Measurements from ENCODE around the gene GZMH. TPM values are rescaled to one million over a fixed set of nuclear protein-coding genes. Genes with fewer than 3 reads are reported as not detected.
"Not testable (repeated sequence)": the region's sequence is repeated elsewhere in the genome, so short reads cannot be mapped to it uniquely, and the experiment has no call there.

GZMH gene, protein sequence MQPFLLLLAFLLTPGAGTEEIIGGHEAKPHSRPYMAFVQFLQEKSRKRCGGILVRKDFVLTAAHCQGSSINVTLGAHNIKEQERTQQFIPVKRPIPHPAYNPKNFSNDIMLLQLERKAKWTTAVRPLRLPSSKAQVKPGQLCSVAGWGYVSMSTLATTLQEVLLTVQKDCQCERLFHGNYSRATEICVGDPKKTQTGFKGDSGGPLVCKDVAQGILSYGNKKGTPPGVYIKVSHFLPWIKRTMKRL
- polyA plus RNA-seq = under 1 TPM in 2 of 4 donors, not detected in 2; 0.09 to 0.51 TPM
- long read RNA-seq, donor 1 = 0 reads
- long read RNA-seq, donor 2 = 0 reads
- long read RNA-seq, donor 3 = 0 reads
- long read RNA-seq, donor 4 = 0 reads
- long read RNA-seq, donor 5 = 0 reads
- long read RNA-seq, donor 6 = 0 reads
- long read RNA-seq, donor 7 = 0 reads
- long read RNA-seq, donor 8 = 0 reads
- long read RNA-seq, donor 9 = 0 reads
- long read RNA-seq, donor 10 = 0 reads

GRCh38 chr14:24609655-24610344 lies at the start of gene GZMH:
GZMH (minus strand) TSS chr14:24609685; CDS start chr14:24609613, 72 bp downstream.
- FAIRE-seq = no peak
- Histone ChIP-seq H3K4me1 (ENCODE audit: control insufficient read depth in 3 of 3, insufficient read depth in 2 of 3, low read depth in 1 of 3, low read length in 2 of 3) (peaks cover 0 to 14% (median 2%) of the 10 kb centered on the region in 3 donors), H3K36me3 (ENCODE audit: control insufficient read depth in 3 of 3, insufficient read depth in 2 of 3, low read depth in 1 of 3, low read length in 3 of 3) (no peaks in the 10 kb centered on the region), H3K4me3 (ENCODE audit: low read depth in 1 of 3, low read length in 3 of 3) (no peak within 1 kb of the TSS), H3K9me3 (ENCODE audit: control insufficient read depth in 2 of 2, insufficient read depth in 1 of 2, low read depth in 1 of 2, low read length in 1 of 2) (peaks cover 0 to 2% of the 10 kb centered on the region in 2 donors), H3K27me3 (ENCODE audit: control insufficient read depth in 3 of 3, insufficient read depth in 3 of 3, low read length in 3 of 3) (no peaks in the 10 kb centered on the region), H3K27ac (ENCODE audit: low read depth in 1 of 3, low read length in 2 of 3) (peak within 1 kb of the TSS in 1 of 3 donors; percentile 12)
- DNase-seq = peak in 1 of 2 donors; percentile 20
- WGBS, 3 donors = 76 to 94% (median 77%) methylated on average over 2 of the region's 2 CpGs

- H3K27ac ChIP-seq (ENCODE audit: low read depth in 1 of 3, low read length in 2 of 3); H3K27me3 ChIP-seq (ENCODE audit: control insufficient read depth in 3 of 3, insufficient read depth in 3 of 3, low read length in 3 of 3); H3K4me3 ChIP-seq (ENCODE audit: low read depth in 1 of 3, low read length in 3 of 3); FAIRE-seq; H3K36me3 ChIP-seq (ENCODE audit: control insufficient read depth in 3 of 3, insufficient read depth in 2 of 3, low read depth in 1 of 3, low read length in 3 of 3); DNase-seq; H3K9me3 ChIP-seq (ENCODE audit: control insufficient read depth in 2 of 2, insufficient read depth in 1 of 2, low read depth in 1 of 2, low read length in 1 of 2); H3K4me1 ChIP-seq (ENCODE audit: control insufficient read depth in 3 of 3, insufficient read depth in 2 of 3, low read depth in 1 of 3, low read length in 2 of 3): not testable (repeated sequence)
- WGBS, 3 donors = 54 to 62% (median 58%) methylated on average over 1 of the region's 1 CpG
Observed at GRCh38 chr14:24648361-24648760, 38.9 kb upstream of the GZMH start.

- no peaks in the 10 kb centered on the region for H3K27me3 ChIP-seq (ENCODE audit: control insufficient read depth in 3 of 3, insufficient read depth in 3 of 3, low read length in 3 of 3)
Observed at GRCh38 chr14:24639905-24640304, 30.4 kb upstream of the GZMH start.

DNA sequence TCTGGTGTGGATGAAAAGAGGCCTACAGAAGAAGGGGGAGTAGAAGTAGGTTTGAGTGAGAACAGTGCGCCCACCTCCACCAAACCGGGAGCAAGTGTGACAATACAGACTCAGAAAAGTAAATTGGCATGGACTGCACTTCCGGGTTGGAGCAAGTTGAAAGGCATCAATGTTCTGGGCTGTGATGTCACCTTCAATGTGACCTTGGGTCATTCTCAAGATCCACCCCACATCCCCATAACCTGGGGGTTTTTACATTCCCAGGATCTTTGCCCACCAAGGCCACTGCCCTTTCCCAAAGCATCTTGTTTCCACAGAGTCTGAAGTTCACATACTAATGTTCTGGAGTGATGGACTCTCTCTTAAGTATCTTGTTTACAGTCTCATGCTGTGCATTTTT lies 29.8 kb upstream of the GZMH start:
- no peak for FAIRE-seq
- H3K27me3 ChIP-seq (ENCODE audit: control insufficient read depth in 3 of 3, insufficient read depth in 3 of 3, low read length in 3 of 3) = no peaks in the 10 kb centered on the region
- DNase-seq = no peak
- no peaks in the 10 kb centered on the region for H3K9me3 ChIP-seq (ENCODE audit: control insufficient read depth in 2 of 2, insufficient read depth in 1 of 2, low read depth in 1 of 2, low read length in 1 of 2)
- no peaks in the 10 kb centered on the region for H3K4me1 ChIP-seq (ENCODE audit: control insufficient read depth in 3 of 3, insufficient read depth in 2 of 3, low read depth in 1 of 3, low read length in 2 of 3)
- 86 to 90% (median 88%) methylated on average over 3 of the region's 3 CpGs for WGBS, 3 donors
- H3K4me3 ChIP-seq (ENCODE audit: low read depth in 1 of 3, low read length in 3 of 3) = no peak overlapping the region
- no peak overlapping the region for H3K27ac ChIP-seq (ENCODE audit: low read depth in 1 of 3, low read length in 2 of 3)
- H3K36me3 ChIP-seq (ENCODE audit: control insufficient read depth in 3 of 3, insufficient read depth in 2 of 3, low read depth in 1 of 3, low read length in 3 of 3) = no peaks in the 10 kb centered on the region

More at GRCh38 chr14:24639905-24640304, 30.4 kb upstream of the GZMH start:
- no peaks in the 10 kb centered on the region for H3K4me1 ChIP-seq (ENCODE audit: control insufficient read depth in 3 of 3, insufficient read depth in 2 of 3, low read depth in 1 of 3, low read length in 2 of 3)
- no peak overlapping the region for H3K4me3 ChIP-seq (ENCODE audit: low read depth in 1 of 3, low read length in 3 of 3)
- DNase-seq (no peak), FAIRE-seq (no peak)
- no peak overlapping the region for H3K27ac ChIP-seq (ENCODE audit: low read depth in 1 of 3, low read length in 2 of 3)
- no peaks in the 10 kb centered on the region for H3K9me3 ChIP-seq (ENCODE audit: control insufficient read depth in 2 of 2, insufficient read depth in 1 of 2, low read depth in 1 of 2, low read length in 1 of 2)
- WGBS, 3 donors = 50 to 69% (median 56%) methylated on average over 3 of the region's 3 CpGs
- no peaks in the 10 kb centered on the region for H3K36me3 ChIP-seq (ENCODE audit: control insufficient read depth in 3 of 3, insufficient read depth in 2 of 3, low read depth in 1 of 3, low read length in 3 of 3)

DNA sequence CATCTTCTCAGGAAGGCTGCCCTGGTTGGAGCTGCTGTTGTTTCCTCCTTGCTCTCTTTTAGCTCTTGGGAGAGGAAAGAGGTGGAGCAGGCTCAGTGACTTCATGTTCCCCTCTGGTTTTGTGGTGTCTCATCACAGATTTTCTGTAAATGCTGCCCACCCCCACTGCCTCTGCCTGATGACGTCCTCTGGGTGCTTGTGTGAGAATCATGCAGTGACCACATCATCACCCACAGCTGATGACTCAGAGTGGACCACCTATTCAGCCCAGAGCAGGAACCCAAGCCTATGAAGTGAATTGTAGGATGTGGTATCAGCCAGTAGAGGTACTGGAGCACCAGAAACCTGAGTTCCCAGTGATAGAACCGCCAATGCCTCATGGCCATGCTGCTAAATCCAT lies 24.7 kb upstream of the GZMH start, which contains the start of gene GZMB:
Gene GZMB (minus strand): TSS at position 33 of the 400 bp plus-strand sequence. CDS start 30 bp downstream, at position 3.
- Histone ChIP-seq H3K4me3 (ENCODE audit: low read depth in 1 of 3, low read length in 3 of 3) (no peak within 1 kb of the TSS), H3K27me3 (ENCODE audit: control insufficient read depth in 3 of 3, insufficient read depth in 3 of 3, low read length in 3 of 3) (no peaks in the 10 kb centered on the region), H3K4me1 (ENCODE audit: control insufficient read depth in 3 of 3, insufficient read depth in 2 of 3, low read depth in 1 of 3, low read length in 2 of 3) (peaks cover 0 to 13% (median 0%) of the 10 kb centered on the region in 3 donors), H3K36me3 (ENCODE audit: control insufficient read depth in 3 of 3, insufficient read depth in 2 of 3, low read depth in 1 of 3, low read length in 3 of 3) (no peaks in the 10 kb centered on the region), H3K9me3 (ENCODE audit: control insufficient read depth in 2 of 2, insufficient read depth in 1 of 2, low read depth in 1 of 2, low read length in 1 of 2) (no peaks in the 10 kb centered on the region), H3K27ac (ENCODE audit: low read depth in 1 of 3, low read length in 2 of 3) (peak within 1 kb of the TSS in 1 of 3 donors; percentile 32)
- peak in 1 of 2 donors; percentile 45 for DNase-seq
- WGBS, 3 donors = 62 to 80% (median 68%) methylated on average over 2 of the region's 2 CpGs
- no peak for FAIRE-seq

DNA sequence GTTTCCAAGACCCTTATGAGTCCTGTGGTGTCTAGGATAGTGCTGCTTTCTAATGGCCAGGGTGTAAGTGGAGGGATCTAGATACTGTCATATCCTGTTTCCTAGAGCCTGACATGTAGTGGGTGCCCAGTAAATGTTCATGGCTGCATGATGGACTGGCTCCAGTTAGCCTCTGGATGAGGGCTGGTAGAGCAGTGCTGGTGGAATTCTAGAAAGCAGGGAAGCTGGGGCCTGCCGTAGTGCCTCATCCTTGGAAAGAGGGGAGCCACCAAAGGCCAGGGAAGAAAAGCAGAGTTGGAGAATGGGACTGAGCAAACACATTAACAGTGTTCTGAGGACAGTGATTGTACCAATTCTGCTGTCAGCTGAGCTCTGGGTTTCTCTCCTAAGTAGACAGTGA lies 23.9 kb upstream of the GZMH start:
- H3K4me3 ChIP-seq (ENCODE audit: low read depth in 1 of 3, low read length in 3 of 3) = no peak overlapping the region
- FAIRE-seq = no peak
- H3K27ac ChIP-seq (ENCODE audit: low read depth in 1 of 3, low read length in 2 of 3) = no peak overlapping the region
- H3K27me3 ChIP-seq (ENCODE audit: control insufficient read depth in 3 of 3, insufficient read depth in 3 of 3, low read length in 3 of 3) = no peaks in the 10 kb centered on the region
- DNase-seq = no peak
- H3K4me1 ChIP-seq (ENCODE audit: control insufficient read depth in 3 of 3, insufficient read depth in 2 of 3, low read depth in 1 of 3, low read length in 2 of 3) = peaks cover 0 to 13% (median 0%) of the 10 kb centered on the region in 3 donors
- 88 to 95% (median 92%) methylated on average over 1 of the region's 1 CpG for WGBS, 3 donors
- no peaks in the 10 kb centered on the region for H3K36me3 ChIP-seq (ENCODE audit: control insufficient read depth in 3 of 3, insufficient read depth in 2 of 3, low read depth in 1 of 3, low read length in 3 of 3)
- H3K9me3 ChIP-seq (ENCODE audit: control insufficient read depth in 2 of 2, insufficient read depth in 1 of 2, low read depth in 1 of 2, low read length in 1 of 2) = no peaks in the 10 kb centered on the region

GRCh38 chr14:24632761-24633160 lies 23.3 kb upstream of the GZMH start:
- H3K27me3 ChIP-seq (ENCODE audit: control insufficient read depth in 3 of 3, insufficient read depth in 3 of 3, low read length in 3 of 3) = no peaks in the 10 kb centered on the region
- FAIRE-seq (no peak), DNase-seq (no peak)
- H3K9me3 ChIP-seq (ENCODE audit: control insufficient read depth in 2 of 2, insufficient read depth in 1 of 2, low read depth in 1 of 2, low read length in 1 of 2) = no peaks in the 10 kb centered on the region
- peaks cover 0 to 13% (median 0%) of the 10 kb centered on the region in 3 donors for H3K4me1 ChIP-seq (ENCODE audit: control insufficient read depth in 3 of 3, insufficient read depth in 2 of 3, low read depth in 1 of 3, low read length in 2 of 3)
- no peak overlapping the region for H3K4me3 ChIP-seq (ENCODE audit: low read depth in 1 of 3, low read length in 3 of 3)
- no peak overlapping the region for H3K27ac ChIP-seq (ENCODE audit: low read depth in 1 of 3, low read length in 2 of 3)
- WGBS, 3 donors = 20 to 46% (median 34%) methylated on average over 6 of the region's 6 CpGs
- H3K36me3 ChIP-seq (ENCODE audit: control insufficient read depth in 3 of 3, insufficient read depth in 2 of 3, low read depth in 1 of 3, low read length in 3 of 3) = no peaks in the 10 kb centered on the region

DNA sequence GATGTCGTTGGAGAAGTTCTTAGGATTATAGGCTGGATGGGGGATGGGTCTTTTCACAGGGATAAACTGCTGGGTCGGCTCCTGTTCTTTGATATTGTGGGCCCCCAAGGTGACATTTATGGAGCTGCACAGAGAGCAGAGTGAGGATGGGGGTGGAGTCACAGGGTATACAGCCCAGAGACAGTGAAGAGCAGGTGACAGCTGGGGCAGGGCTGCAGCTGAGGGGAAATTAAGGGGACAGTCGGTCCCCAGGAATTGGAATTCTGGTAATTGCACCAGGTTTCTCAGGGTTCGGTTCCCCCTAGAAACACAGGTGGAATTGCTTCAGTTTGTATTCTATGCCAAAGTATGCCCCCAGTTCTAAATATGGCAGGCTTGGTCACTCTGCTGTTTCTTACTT lies 22.9 kb upstream of the GZMH start:
- H3K36me3 ChIP-seq (ENCODE audit: control insufficient read depth in 3 of 3, insufficient read depth in 2 of 3, low read depth in 1 of 3, low read length in 3 of 3) = no peaks in the 10 kb centered on the region
- no peaks in the 10 kb centered on the region for H3K27me3 ChIP-seq (ENCODE audit: control insufficient read depth in 3 of 3, insufficient read depth in 3 of 3, low read length in 3 of 3)
- WGBS, 3 donors = 20 to 48% (median 38%) methylated on average over 4 of the region's 4 CpGs
- DNase-seq (no peak), FAIRE-seq (no peak)
- no peak overlapping the region for H3K27ac ChIP-seq (ENCODE audit: low read depth in 1 of 3, low read length in 2 of 3)
- H3K4me3 ChIP-seq (ENCODE audit: low read depth in 1 of 3, low read length in 3 of 3) = no peak overlapping the region
- peaks cover 0 to 13% (median 0%) of the 10 kb centered on the region in 3 donors for H3K4me1 ChIP-seq (ENCODE audit: control insufficient read depth in 3 of 3, insufficient read depth in 2 of 3, low read depth in 1 of 3, low read length in 2 of 3)
- H3K9me3 ChIP-seq (ENCODE audit: control insufficient read depth in 2 of 2, insufficient read depth in 1 of 2, low read depth in 1 of 2, low read length in 1 of 2) = no peaks in the 10 kb centered on the region
